Cardiac muscle cell (in vitro differentiated cells and primary cell): ENCODE data around the gene OPTC. TPM values are rescaled to one million over a fixed set of nuclear protein-coding genes. Genes with fewer than 3 reads are reported as not detected.

Experiments
- DNase-seq, 2 donors: peaks; one replicate each; pipeline versions ENCODE4 v3.0.0 to v3.0.0-alpha.2; 2010 to 2017; ENCODE audit warnings: low read depth in 1 of 2, low spot score in 1 of 2
- H3K27ac ChIP-seq: fragments of 200-600 bp; sonication (generic); 2 replicates; pipeline ENCODE4 v1.5.1; 2016
- H3K27me3 ChIP-seq: fragments of 200-600 bp; sonication (generic); 2 replicates; pipeline ENCODE4 v1.6.0; 2016; ENCODE audit warnings: control low read depth
- H3K36me3 ChIP-seq: fragments of 200-600 bp; sonication (generic); 2 replicates; pipeline ENCODE4 v1.5.1; 2016; ENCODE audit warnings: control low read depth
- H3K4me1 ChIP-seq: fragments of 200-600 bp; sonication (generic); 2 replicates; pipeline ENCODE4 v1.8.1; 2017; ENCODE audit warnings: low read depth, mild to moderate bottlenecking, mixed run types
- H3K4me3 ChIP-seq: fragments of 200-600 bp; sonication (generic); 2 replicates; pipeline ENCODE4 v1.5.1; 2016; ENCODE audit warnings: mild to moderate bottlenecking
- H3K9me3 ChIP-seq: fragments of 200-600 bp; sonication (generic); 2 replicates; pipeline ENCODE4 v1.5.1; 2017; ENCODE audit warnings: low read depth, mild to moderate bottlenecking, control low read depth
- CTCF ChIP-seq: IDR thresholded peaks from 2 replicates; pipeline ENCODE4 v1.5.1; 2012; ENCODE audit warnings: low read depth, mild to moderate bottlenecking, low read length
- polyA plus RNA-seq: library from polyadenylated mRNA; unstranded; fragments of >200 nt; fragmentation: Nextera tagmentation; extraction: Ambion mirVana; gene quantifications from 2 replicates; pipeline ENCODE4 v1.2.1, GENCODE V29; 2016
- total RNA-seq: library from RNA; depleted of rRNA; stranded (reverse); fragments of >200 nt; gene quantifications from 2 replicates; pipeline ENCODE4 v1.2.3, GENCODE V29; 2016

OPTC gene
- total and polyA plus RNA-seq, 2 experiments from 2014 or later, result not detected

- no peaks in the 10 kb centered on the region for H3K4me1 ChIP-seq
- H3K36me3 ChIP-seq, result no peaks in the 10 kb centered on the region
- no peak for TF ChIP-seq CTCF
- no peak overlapping the region for H3K27ac ChIP-seq
- peaks cover 13% of the 10 kb centered on the region for H3K27me3 ChIP-seq
- DNase-seq, result no peak
- H3K4me3 ChIP-seq, result no peak overlapping the region
- no peaks in the 10 kb centered on the region for H3K9me3 ChIP-seq
These were observed 1.7 kb upstream of the OPTC start for GRCh38 chr1:203492082-203492747.

GRCh38 chr1:203492748-203493130 is 1.2 kb upstream of the OPTC start:
- H3K4me1 ChIP-seq, result no peaks in the 10 kb centered on the region
- DNase-seq, result no peak
- no peak for TF ChIP-seq CTCF
- no peaks in the 10 kb centered on the region for H3K36me3 ChIP-seq
- H3K9me3 ChIP-seq, result no peaks in the 10 kb centered on the region
- H3K27me3 ChIP-seq, result peaks cover 13% of the 10 kb centered on the region
- H3K27ac ChIP-seq, result no peak overlapping the region
- no peak overlapping the region for H3K4me3 ChIP-seq

- peaks cover 14% of the 10 kb centered on the region for H3K27me3 ChIP-seq
- DNase-seq, result no peak
- H3K27ac ChIP-seq, result no peak overlapping the region
- TF ChIP-seq CTCF, result no peak
- no peaks in the 10 kb centered on the region for H3K4me1 ChIP-seq
- H3K4me3 ChIP-seq, result no peak overlapping the region
- H3K36me3 ChIP-seq, result no peaks in the 10 kb centered on the region
- H3K9me3 ChIP-seq, result no peaks in the 10 kb centered on the region
These were observed 1.9 kb downstream of the OPTC start for GRCh38 chr1:203495845-203496244.

- TF ChIP-seq CTCF, result no peak
- no peaks in the 10 kb centered on the region for H3K4me1 ChIP-seq
These were observed 3.4 kb downstream of the OPTC start for GRCh38 chr1:203497269-203497777.

GRCh38 chr1:203499643-203500278 is 5.8 kb downstream of the OPTC start:
- no peak for DNase-seq
- Histone ChIP-seq H3K27ac (no peak overlapping the region), H3K4me1 (no peaks in the 10 kb centered on the region), H3K9me3 (no peaks in the 10 kb centered on the region), H3K27me3 (peaks cover 25% of the 10 kb centered on the region), H3K36me3 (no peaks in the 10 kb centered on the region), H3K4me3 (no peak overlapping the region)
- no peak for TF ChIP-seq CTCF

More at GRCh38 chr1:203497269-203497777, 3.4 kb downstream of the OPTC start:
- Histone ChIP-seq H3K9me3 (no peaks in the 10 kb centered on the region), H3K36me3 (no peaks in the 10 kb centered on the region), H3K27ac (no peak overlapping the region), H3K27me3 (peaks cover 11% of the 10 kb centered on the region), H3K4me3 (no peak overlapping the region)
- no peak for DNase-seq
